Islet of Langerhans (tissue), 1 donor: Measurements from ENCODE around the gene SLC16A5.
"Not testable (repeated sequence)": the region's sequence is repeated elsewhere in the genome, so short reads cannot be mapped to it uniquely, and the experiment has no call there.

Experiments used
- FAIRE-seq: peaks from one replicate; lab custom pipeline; 2011; peaks lifted over from hg19 to GRCh38; lab: Jason Lieb, UNC

The SLC16A5 gene

DNA sequence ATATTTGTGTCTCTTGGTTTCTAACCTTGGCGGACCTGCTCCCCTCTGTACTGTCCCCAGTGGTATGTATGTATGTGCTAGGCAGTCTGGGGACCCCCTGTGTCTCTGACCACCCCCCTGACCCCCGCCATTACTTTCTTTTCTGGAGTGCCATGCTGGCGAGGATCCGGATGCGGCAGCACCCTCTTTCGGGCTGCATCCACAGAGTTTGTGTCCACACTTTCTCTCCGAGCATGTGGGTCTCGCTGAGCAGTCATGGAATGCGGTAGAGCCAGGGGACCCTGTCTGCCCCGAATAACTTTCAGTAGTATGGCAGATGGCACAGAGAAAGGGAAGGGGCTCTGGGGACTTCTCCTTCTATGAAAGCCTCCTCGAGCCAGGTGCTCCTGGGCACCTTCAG is 23.7 kb upstream of the SLC16A5 start:
- no peak for FAIRE-seq

- FAIRE-seq, result no peak
Measured at GRCh38 chr17:75064460-75064859, 23.3 kb upstream of the SLC16A5 start.

DNA sequence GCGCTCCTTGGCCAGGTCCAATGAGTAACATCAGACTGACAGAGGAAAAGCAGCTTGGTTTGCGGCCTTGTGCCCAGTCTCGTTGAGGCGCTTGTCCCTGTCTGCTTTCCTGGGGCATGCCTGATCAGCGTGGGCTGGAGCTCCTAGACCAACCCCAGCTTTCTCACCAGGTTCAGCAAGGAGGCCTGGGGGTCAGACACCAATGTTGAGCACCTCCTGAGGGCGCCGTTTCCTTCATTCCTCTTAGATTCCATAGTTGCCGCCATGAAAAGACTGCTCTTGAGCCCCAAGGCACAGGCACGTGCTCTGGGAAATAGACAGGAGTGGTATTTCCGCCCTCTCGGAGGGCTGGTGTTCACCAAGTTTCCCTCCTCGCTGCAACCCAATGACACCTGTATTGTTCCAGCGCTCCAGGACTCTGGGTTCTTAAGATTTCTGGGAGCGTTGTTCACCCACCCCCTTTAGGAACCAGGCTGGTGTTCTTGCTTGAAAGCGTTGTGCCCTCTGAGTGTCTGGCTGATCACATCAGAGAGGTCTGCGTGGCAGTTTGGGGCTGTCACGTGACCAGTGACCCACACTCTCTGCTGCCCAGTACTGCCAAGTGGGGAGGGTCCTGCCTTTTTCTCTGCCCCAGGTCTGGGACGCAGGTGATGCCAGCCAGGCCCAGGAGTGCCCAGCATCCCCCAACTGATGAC is 22.7 kb upstream of the SLC16A5 start:
- no peak for FAIRE-seq

GRCh38 chr17:75065562-75066151 is 22.1 kb upstream of the SLC16A5 start:
- FAIRE-seq, result no peak

DNA sequence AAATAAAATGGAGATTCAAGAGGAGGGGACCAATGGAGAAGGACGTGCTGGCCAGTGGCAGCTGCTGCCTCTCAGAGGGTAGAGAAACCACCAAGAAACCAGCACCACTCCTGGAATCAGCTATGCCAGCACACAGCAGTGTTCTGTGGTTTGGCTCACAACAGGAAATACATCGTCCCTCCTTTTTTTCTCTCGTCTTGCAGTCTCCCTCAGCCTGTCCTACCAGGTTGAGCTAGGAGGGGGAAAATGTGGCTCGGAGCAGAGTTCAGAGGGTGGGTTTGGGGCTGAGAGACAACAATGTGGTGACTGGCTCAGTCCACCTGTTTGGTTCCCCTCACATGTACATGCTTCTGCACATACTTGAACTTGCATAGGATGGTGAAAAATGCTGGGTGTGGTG is 19.9 kb upstream of the SLC16A5 start:
- FAIRE-seq, result no peak

GRCh38 chr17:75068750-75069149 is 19.0 kb upstream of the SLC16A5 start:
- FAIRE-seq, result no peak

- FAIRE-seq, result no peak
Measured at GRCh38 chr17:75069783-75070182, 18.0 kb upstream of the SLC16A5 start.

- FAIRE-seq, result not testable (repeated sequence)
Measured at GRCh38 chr17:75071478-75072271, 16.1 kb upstream of the SLC16A5 start.

GRCh38 chr17:75072909-75073308 is 14.8 kb upstream of the SLC16A5 start:
- not testable (repeated sequence) for FAIRE-seq

DNA sequence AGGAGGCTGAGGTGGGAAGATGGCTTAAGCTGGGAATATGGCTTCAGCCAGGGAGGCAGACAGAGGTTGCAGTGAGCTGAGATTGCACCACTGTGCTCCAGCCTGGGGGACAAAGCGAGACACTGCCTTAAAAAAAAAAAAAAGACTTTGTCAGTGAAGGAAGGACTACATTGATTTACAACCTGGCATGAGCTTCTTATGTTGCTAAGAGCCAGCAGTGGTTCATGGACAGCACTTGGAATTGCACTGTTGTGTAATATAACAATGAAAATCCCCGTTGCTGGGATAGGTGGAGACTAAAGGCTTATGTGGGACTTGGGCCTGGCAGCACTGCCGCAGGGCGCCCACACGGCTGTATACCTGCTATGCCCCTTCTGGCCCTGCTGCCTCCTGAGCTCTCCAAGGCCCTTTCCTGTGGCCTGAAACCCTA is 14.1 kb upstream of the SLC16A5 start:
- FAIRE-seq, result no peak

DNA sequence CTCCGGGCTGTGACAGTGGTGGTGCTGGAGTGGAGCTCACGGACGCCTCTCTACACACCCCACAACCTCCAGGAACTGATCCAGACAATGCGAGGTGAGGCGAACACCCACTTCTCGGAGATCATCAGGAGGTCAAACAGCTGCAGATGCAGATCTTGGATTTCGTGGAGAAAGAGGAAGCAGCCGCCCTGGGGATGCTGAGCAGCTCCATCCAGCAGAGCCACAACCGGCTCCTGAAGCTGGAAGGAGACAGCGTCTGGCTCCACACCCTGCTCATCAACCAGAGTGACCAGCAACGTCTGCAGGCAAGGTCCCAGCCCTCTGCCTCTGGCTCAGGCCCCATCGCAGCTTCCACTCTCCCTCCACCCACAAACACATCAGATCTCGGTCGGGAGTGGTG is 13.2 kb upstream of the SLC16A5 start:
- no peak for FAIRE-seq

DNA sequence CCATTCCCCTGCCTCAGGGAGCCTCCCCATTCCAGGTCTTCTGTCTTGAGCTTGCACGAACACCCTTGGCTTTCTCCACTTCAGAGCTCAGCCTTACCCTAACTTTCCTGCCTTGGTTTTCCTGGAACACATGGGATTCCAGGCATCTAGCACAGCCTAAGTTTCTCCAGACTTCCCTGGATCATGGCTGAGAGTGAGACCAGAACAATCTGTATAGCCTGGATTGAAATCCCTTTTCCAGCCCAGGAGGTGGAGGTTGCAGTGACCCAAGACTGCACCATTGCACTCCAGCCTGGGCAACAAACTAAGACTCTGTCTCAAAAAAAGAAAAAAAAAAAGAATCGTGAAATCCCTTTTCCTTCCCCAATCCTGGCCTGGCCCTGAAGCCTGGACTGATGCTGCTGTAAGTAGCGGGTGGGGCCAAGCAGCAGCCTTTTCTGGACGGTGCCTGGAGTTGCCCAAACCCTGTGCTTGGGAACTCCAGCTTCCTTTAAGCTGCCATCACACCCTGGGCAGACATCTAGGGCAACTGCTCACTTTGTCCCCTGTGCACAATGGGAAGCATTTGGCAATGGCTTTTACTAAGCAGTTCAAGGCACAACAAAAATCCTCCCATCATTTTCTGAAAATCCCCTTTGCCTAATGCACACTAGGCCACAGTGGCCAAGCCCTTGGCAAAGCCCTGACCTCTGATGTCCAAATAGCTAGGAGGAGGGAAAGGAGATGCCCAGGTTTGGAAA is 12.0 kb upstream of the SLC16A5 start:
- no peak for FAIRE-seq

- FAIRE-seq, result no peak
Measured at GRCh38 chr17:75077072-75077495, 10.7 kb upstream of the SLC16A5 start.

- FAIRE-seq, result no peak
Measured at GRCh38 chr17:75077496-75078283, 10.1 kb upstream of the SLC16A5 start.

DNA sequence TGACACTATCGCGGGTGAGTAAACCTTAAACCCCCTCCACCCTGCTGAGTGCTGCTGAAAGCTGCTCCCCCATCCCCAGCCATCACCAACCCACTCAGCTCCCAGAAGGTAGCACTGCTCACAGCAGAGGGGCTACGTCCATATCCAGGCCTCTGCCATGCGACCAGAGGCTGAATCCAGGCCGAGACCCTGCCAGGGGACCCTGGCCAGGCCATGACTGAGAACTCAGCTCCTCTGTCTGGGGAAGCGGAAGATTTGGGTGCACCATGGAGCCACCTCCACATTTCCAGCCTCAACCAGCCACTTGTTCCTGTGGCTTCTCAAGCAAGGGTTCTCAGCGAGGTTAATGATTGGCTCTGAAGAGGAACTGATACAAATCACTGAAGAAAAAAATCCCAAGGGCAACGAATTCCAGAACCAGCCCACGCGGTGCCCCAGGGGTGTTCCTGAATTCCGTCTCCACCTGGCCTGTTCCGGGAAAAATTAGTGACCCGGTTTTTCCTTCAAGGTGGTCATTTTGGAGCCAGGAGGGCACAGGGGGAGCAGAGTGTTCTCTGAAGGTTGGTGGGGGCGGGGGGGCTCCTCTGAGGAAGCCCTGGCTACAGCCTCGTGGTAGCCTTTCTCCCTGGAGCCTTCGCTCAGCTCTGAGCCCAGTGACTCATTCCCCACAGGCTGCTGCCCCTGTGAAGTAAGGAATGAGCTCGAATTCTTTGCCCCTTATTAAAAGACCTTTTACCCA is 9.3 kb upstream of the SLC16A5 start:
- no peak for FAIRE-seq

- no peak for FAIRE-seq
Measured at GRCh38 chr17:75079023-75079373, 8.8 kb upstream of the SLC16A5 start.

DNA sequence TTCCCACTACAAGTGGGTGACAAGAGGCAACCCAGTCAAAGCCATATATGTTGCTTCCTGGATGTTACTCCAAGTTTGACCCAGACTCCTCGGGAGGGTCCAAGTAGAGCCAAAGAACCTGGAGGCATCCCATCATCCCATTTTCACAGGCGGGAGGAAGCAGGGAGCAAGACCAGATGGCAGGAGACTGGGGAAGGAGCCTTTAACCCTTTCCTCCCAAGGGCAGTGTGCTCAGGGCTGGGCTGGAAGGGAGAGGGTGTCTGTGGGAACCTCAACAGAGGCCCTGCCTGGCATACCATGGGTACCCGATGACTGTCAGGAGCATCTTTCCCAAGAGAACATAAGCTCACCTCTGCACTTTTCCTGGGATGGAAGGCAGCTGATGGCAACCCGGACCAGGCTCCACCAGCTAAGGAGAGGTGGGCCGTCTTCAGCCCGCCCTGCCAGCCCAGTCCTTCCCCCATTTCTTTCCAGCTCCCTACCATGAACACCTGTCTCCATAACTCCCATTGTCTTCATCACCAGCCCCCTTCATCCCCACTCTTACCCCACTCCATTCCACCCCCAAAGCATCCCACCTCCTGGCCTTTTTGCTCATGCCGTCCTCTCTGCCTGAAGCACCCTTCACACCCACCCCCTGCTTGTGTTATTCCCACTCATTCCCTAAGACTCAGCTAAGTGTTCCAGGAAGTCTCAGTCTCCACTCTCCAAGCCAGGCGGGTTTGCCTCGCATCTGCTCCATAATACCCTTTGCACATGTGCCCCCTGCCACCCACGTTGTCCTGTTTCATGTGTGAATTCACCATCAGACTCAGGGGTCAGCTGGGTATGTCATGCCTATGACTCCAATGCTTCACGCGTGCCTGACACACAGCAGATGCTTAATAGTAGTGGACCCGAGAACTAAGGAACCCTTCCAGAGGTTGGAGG is 5.9 kb upstream of the SLC16A5 start:
- FAIRE-seq, result no peak

- no peak for FAIRE-seq
Measured at GRCh38 chr17:75082683-75083082, 5.1 kb upstream of the SLC16A5 start.

DNA sequence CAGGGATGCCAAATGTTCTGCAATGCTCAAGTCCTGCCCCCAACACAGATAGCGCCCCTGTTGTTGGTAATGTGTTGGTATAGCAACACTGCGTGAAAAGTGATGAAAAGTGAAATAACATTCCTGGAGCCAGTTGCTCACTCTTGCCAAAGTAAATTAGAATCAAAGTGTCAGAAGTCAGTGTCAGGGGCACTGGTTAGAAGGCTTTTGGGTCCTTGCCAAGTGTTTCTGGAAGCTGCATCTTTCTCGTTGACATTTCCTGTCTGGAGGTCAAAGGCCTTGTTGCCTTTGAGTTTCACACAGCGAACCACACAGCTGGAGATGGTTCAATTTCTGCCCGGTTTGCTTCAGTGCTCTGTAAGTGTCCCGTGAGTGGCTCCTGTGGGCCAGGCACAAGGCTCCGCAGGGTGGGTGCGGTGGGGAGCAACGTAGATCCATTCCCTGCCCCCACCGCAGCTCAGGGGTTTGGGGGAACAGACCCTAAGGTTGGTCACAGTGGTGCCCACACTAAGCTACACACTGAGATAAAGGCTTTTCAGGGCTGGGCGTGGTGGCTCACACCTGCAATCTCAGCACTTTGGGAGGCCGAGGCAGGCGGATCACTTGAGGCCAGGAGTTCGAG is 3.6 kb upstream of the SLC16A5 start:
- FAIRE-seq, result no peak
